Liver (tissue), 10 donors: ENCODE data around the gene KHDC3L. TPM values are rescaled to one million over a fixed set of nuclear protein-coding genes. Genes with fewer than 3 reads are reported as not detected.

Experiments
- DNase-seq: peaks from one replicate; pipeline ENCODE4 v3.0.0-alpha.2; 2017; ENCODE audit warnings: low spot score
- H3K27ac ChIP-seq, 2 donors: one replicate each; pipeline ENCODE4 v1.7.0; 2013; ENCODE audit warnings: inconsistent platforms in 2 of 2, low read length in 2 of 2, control low read depth in 1 of 2, low read depth in 1 of 2, mild to moderate bottlenecking in 1 of 2
- H3K27me3 ChIP-seq, 4 donors: one replicate each; pipeline versions ENCODE4 v1.6.1 to v1.7.0; 2013; ENCODE audit warnings: low read length in 3 of 4, inconsistent platforms in 1 of 4, mild to moderate bottlenecking in 1 of 4, moderate library complexity in 1 of 4; ENCODE audit not compliant: control insufficient read depth in 4 of 4, insufficient read depth in 4 of 4
- H3K36me3 ChIP-seq, 4 donors: one replicate each; pipeline versions ENCODE4 v1.6.1 to v1.7.0; 2013; ENCODE audit warnings: low read length in 3 of 4, mild to moderate bottlenecking in 3 of 4, low read depth in 1 of 4, moderate library complexity in 1 of 4; ENCODE audit not compliant: control insufficient read depth in 4 of 4, insufficient read depth in 3 of 4
- H3K4me1 ChIP-seq, 4 donors: one replicate each; pipeline versions ENCODE4 v1.6.1 to v1.7.0; 2013; ENCODE audit warnings: low read length in 3 of 4, mild to moderate bottlenecking in 3 of 4, moderate library complexity in 1 of 4; ENCODE audit not compliant: control insufficient read depth in 4 of 4, insufficient read depth in 4 of 4
- H3K4me3 ChIP-seq, 3 donors: one replicate each; pipeline versions ENCODE4 v1.6.1 to v1.7.0; 2013; ENCODE audit warnings: low read length in 3 of 3, control low read depth in 1 of 3, low read depth in 1 of 3, mild to moderate bottlenecking in 1 of 3
- H3K9ac ChIP-seq, 2 donors: one replicate each; pipeline ENCODE4 v1.7.0; 2013; ENCODE audit warnings: low read length in 2 of 2, mild to moderate bottlenecking in 2 of 2, moderate library complexity in 2 of 2, control low read depth in 1 of 2, low read depth in 1 of 2
- H3K9me3 ChIP-seq, 4 donors: one replicate each; pipeline versions ENCODE4 v1.6.1 to v1.7.0; 2013; ENCODE audit warnings: low read length in 3 of 4; ENCODE audit not compliant: control insufficient read depth in 4 of 4
- CTCF ChIP-seq: fragments of 150-350 bp; IDR thresholded peaks from 2 replicates; pipeline ENCODE4 v1.5.1; 2017; ENCODE audit warnings: improper control_type of control experiment, low read depth, low read length; ENCODE audit not compliant: missing input control
- EGR1 ChIP-seq, 2 donors: IDR thresholded peaks; 2 replicates each; pipeline ENCODE4 v1.6.1; 2016 to 2018; ENCODE audit warnings: antibody characterized with exemption in 2 of 2, low read depth in 2 of 2
- FOXA1 ChIP-seq: IDR thresholded peaks from 2 replicates; pipeline ENCODE4 v1.6.1; 2016; ENCODE audit warnings: antibody characterized with exemption
- GABPA ChIP-seq, 2 donors: IDR thresholded peaks in 1 of 2; conservative IDR thresholded peaks in 1 of 2; 2 replicates each; pipeline ENCODE4 v1.6.1; 2016; ENCODE audit warnings: antibody characterized with exemption in 2 of 2, mild to moderate bottlenecking in 1 of 2, moderate library complexity in 1 of 2
- JUND ChIP-seq, 2 donors: IDR thresholded peaks; 2 replicates each; pipeline ENCODE4 v1.6.1; 2016; ENCODE audit warnings: antibody characterized with exemption in 2 of 2
- MAX ChIP-seq: IDR thresholded peaks from 2 replicates; pipeline ENCODE4 v1.6.1; 2016; ENCODE audit warnings: antibody characterized with exemption
- NR2F2 ChIP-seq: IDR thresholded peaks from 2 replicates; pipeline ENCODE4 v1.6.1; 2016; ENCODE audit warnings: antibody characterized with exemption
- REST ChIP-seq: IDR thresholded peaks from 2 replicates; pipeline ENCODE4 v1.6.1; 2016; ENCODE audit warnings: antibody characterized with exemption, mild to moderate bottlenecking
- SP1 ChIP-seq: IDR thresholded peaks from 2 replicates; pipeline ENCODE4 v1.6.1; 2018; ENCODE audit warnings: antibody characterized with exemption, mild to moderate bottlenecking
- TAF1 ChIP-seq: conservative IDR thresholded peaks from 2 replicates; pipeline ENCODE4 v1.6.1; 2016; ENCODE audit warnings: antibody characterized with exemption, mild to moderate bottlenecking
- YY1 ChIP-seq: IDR thresholded peaks from 2 replicates; pipeline ENCODE4 v1.6.1; 2016; ENCODE audit warnings: antibody characterized with exemption, mild to moderate bottlenecking
- WGBS: extraction: QIAGEN DNeasy Blood & Tissue Kit; methylation state at CpG from one replicate; pipeline ENCODE4 v1.1.7; 2013; 5-methylcytosine and 5-hydroxymethylcytosine counted together
- polyA plus RNA-seq, 2 donors: library from polyadenylated mRNA; stranded (reverse) in 1 of 2; unstranded in 1 of 2; fragments of 200-250 nt in 1 of 2; fragments of >200 nt in 1 of 2; fragmentation: Nextera tagmentation in 1 of 2; extraction: Ambion mirVana in 1 of 2; gene quantifications; one replicate each; pipeline versions ENCODE4 v1.2.1 to v1.2.3, GENCODE V29; 2013 to 2015
- small RNA-seq: library from RNA; depleted of rRNA; stranded (forward); fragments of <200 nt; gene quantifications from one replicate; pipeline ENCODE3, GENCODE V24; 2014
- total RNA-seq, 2 donors: library from RNA; depleted of rRNA; stranded (reverse); fragments of >200 nt; gene quantifications; one replicate each; pipeline ENCODE4 v1.2.3, GENCODE V29; 2014
- donor health status: healthy.
- donor health status: healthy.
- donor health status: healthy.
- donor health status: healthy.
- donor health status: healthy.

The KHDC3L gene
- total and polyA plus RNA-seq, 4 donors: not detected

- no peak overlapping the region for H3K27ac ChIP-seq
- H3K9me3 ChIP-seq: no peaks in the 10 kb centered on the region
- H3K36me3 ChIP-seq: no peaks in the 10 kb centered on the region
- WGBS: 80% methylated on average over 1 of the region's 1 CpG
- no peak for DNase-seq
- no peak for TF ChIP-seq REST
- no peak for TF ChIP-seq MAX
- no peak for TF ChIP-seq CTCF
- no peak for TF ChIP-seq FOXA1
- TF ChIP-seq GABPA (IDR thresholded peaks at IDR 0.05 in 1 of 2, conservative IDR thresholded peaks at IDR 0.05 in 1 of 2): no peak
- no peak overlapping the region for H3K4me3 ChIP-seq
- H3K9ac ChIP-seq: no peak overlapping the region
- no peaks in the 10 kb centered on the region for H3K27me3 ChIP-seq
- H3K4me1 ChIP-seq: no peaks in the 10 kb centered on the region
Measured at GRCh38 chr6:73409395-73409794, 46.9 kb downstream of the KHDC3L start.

- no peaks in the 10 kb centered on the region for H3K36me3 ChIP-seq
- no peak for DNase-seq
- H3K27ac ChIP-seq: no peak overlapping the region
- H3K9ac ChIP-seq: no peak overlapping the region
- H3K27me3 ChIP-seq: no peaks in the 10 kb centered on the region
- no peaks in the 10 kb centered on the region for H3K4me1 ChIP-seq
- H3K9me3 ChIP-seq: no peaks in the 10 kb centered on the region
- H3K4me3 ChIP-seq: no peak overlapping the region
- TF ChIP-seq NR2F2 (no peak), TAF1 (no peak), SP1 (no peak), MAX (no peak), JUND (IDR thresholded peaks at IDR 0.05) (no peak), EGR1 (IDR thresholded peaks at IDR 0.05; ENCODE audit: low read depth in 2 of 2) (no peak), YY1 (no peak)
- 98% methylated on average over 3 of the region's 3 CpGs for whole genome bisulfite sequencing
Measured at GRCh38 chr6:73413102-73413501, 50.6 kb downstream of the KHDC3L start.

Small RNA genes within 50 kb of the gene (small RNA-seq; reads per million reads assigned to genes)
- gene RPL39P3: 0.22 reads per million, percentile 7 among the genes with 10 or more reads in this experiment

Other genes with a start within 250 kb of the KHDC3L start
- gene KHDC1L, start 137.2 kb upstream of the KHDC3L start, total RNA-seq: not detected
- not detected for gene KHDC1L, start 137.2 kb upstream of the KHDC3L start, polyA plus RNA-seq
- under 1 TPM; 0.25 to 0.42 TPM for gene KHDC1, start 99.5 kb upstream of the KHDC3L start, total RNA-seq
- gene KHDC1, start 99.5 kb upstream of the KHDC3L start, polyA plus RNA-seq: under 1 TPM in 1 of 2 donors, not detected in 1; 0.16 TPM
- not detected for gene DPPA5, start 8.4 kb upstream of the KHDC3L start, total RNA-seq
- not detected for gene DPPA5, start 8.4 kb upstream of the KHDC3L start, polyA plus RNA-seq
- gene OOEP, start 7.2 kb downstream of the KHDC3L start, total RNA-seq: not detected
- under 1 TPM; 0.06 to 0.22 TPM for gene OOEP, start 7.2 kb downstream of the KHDC3L start, polyA plus RNA-seq
- under 1 TPM; 0.14 to 0.75 TPM for gene DDX43, start 32.2 kb downstream of the KHDC3L start, total RNA-seq
- gene DDX43, start 32.2 kb downstream of the KHDC3L start, polyA plus RNA-seq: under 1 TPM; 0.13 to 0.31 TPM
- 1 to 10 TPM; 2.0 to 4.9 TPM for gene CGAS, start 89.6 kb downstream of the KHDC3L start, total RNA-seq
- under 1 TPM; 0.36 to 0.47 TPM for gene CGAS, start 89.6 kb downstream of the KHDC3L start, polyA plus RNA-seq
- 10 to 100 TPM; 22.9 to 64.4 TPM for gene MTO1, start 99.1 kb downstream of the KHDC3L start, total RNA-seq
- gene MTO1, start 99.1 kb downstream of the KHDC3L start, polyA plus RNA-seq: 10 to 100 TPM; 12.9 to 18.2 TPM
- gene EEF1A1, start 158.4 kb downstream of the KHDC3L start, total RNA-seq: 1,000 to 10,000 TPM; 4,078 to 7,379 TPM
- gene EEF1A1, start 158.4 kb downstream of the KHDC3L start, polyA plus RNA-seq: 1,000 to 10,000 TPM; 1,383 to 2,991 TPM